ENCODE measurements around the gene FBXL20. TPM values are rescaled to one million over a fixed set of nuclear protein-coding genes. Genes with fewer than 3 reads are reported as not detected.

The FBXL20 gene
- total RNA-seq, 1 experiment from 2014 or later = 9.2 TPM

Other genes with a start within 250 kb of the FBXL20 start
- not detected in 2 replicates for gene PLXDC1, start 250.0 kb downstream of the FBXL20 start, total RNA-seq (2014; rRNA removed; shearing (Covaris generic); ENCODE audit: low replicate concordance)
- not detected in 2 replicates for gene ARL5C, start 235.5 kb downstream of the FBXL20 start, total RNA-seq (2014; rRNA removed; shearing (Covaris generic); ENCODE audit: low replicate concordance)
- gene CACNB1, start 204.0 kb downstream of the FBXL20 start, total RNA-seq (2014; rRNA removed; shearing (Covaris generic); ENCODE audit: low replicate concordance) = 2.1 and 3.4 TPM in 2 replicates
- 2,576 and 2,794 TPM in 2 replicates for gene RPL19, start 201.3 kb downstream of the FBXL20 start, total RNA-seq (2014; rRNA removed; shearing (Covaris generic); ENCODE audit: low replicate concordance)
- not detected in 2 replicates for gene STAC2, start 175.7 kb downstream of the FBXL20 start, total RNA-seq (2014; rRNA removed; shearing (Covaris generic); ENCODE audit: low replicate concordance)
- gene MED1, start 49.6 kb upstream of the FBXL20 start, total RNA-seq (2014; rRNA removed; shearing (Covaris generic); ENCODE audit: low replicate concordance) = 10.0 and 29.8 TPM in 2 replicates
- 13.3 and 14.5 TPM in 2 replicates for gene CDK12, start 59.9 kb upstream of the FBXL20 start, total RNA-seq (2014; rRNA removed; shearing (Covaris generic); ENCODE audit: low replicate concordance)
- gene NEUROD2, start 206.3 kb upstream of the FBXL20 start, total RNA-seq (2014; rRNA removed; shearing (Covaris generic); ENCODE audit: low replicate concordance) = not detected in 2 replicates
- not detected in 2 replicates for gene PPP1R1B, start 225.3 kb upstream of the FBXL20 start, total RNA-seq (2014; rRNA removed; shearing (Covaris generic); ENCODE audit: low replicate concordance)
- 52.3 and 69.5 TPM in 2 replicates for gene STARD3, start 235.5 kb upstream of the FBXL20 start, total RNA-seq (2014; rRNA removed; shearing (Covaris generic); ENCODE audit: low replicate concordance)